T47D (cell line): ENCODE results near the gene DIPK1A.

Experiments
- DNase-seq, 2 experiments: peaks; one replicate each; pipeline versions ENCODE4 v3.0.0 to v3.0.0-alpha.2; 2011 to 2012; ENCODE audit warnings: low read depth in 1 of 2, low spot score in 1 of 2
- JUND ChIP-seq: IDR thresholded peaks from 2 replicates; pipeline ENCODE4 v1.6.1; 2012; ENCODE audit warnings: low read depth
- in situ Hi-C: cut with HindIII; loops from 2 replicates; pipeline ENCODE4 v1.10.0; 2016; ENCODE audit warnings: low sequenced_read_pairs, low pct_unique_long_range_greater_than_20kb

Gene DIPK1A

GRCh38 chr1:92843046-92843423 lies 118.2 kb downstream of the DIPK1A start:
- in situ Hi-C loops, result no loop called here
- no peak for TF ChIP-seq JUND
- no peak for DNase-seq

GRCh38 chr1:92842082-92843045 lies 118.9 kb downstream of the DIPK1A start:
- DNase-seq, result no peak
- no peak for TF ChIP-seq JUND
- in situ Hi-C loops, result no loop called here

GRCh38 chr1:92840600-92840999 lies 120.7 kb downstream of the DIPK1A start:
- TF ChIP-seq JUND, result no peak

GRCh38 chr1:92839442-92839841 lies 121.8 kb downstream of the DIPK1A start:
- in situ Hi-C loops, result no loop called here
- DNase-seq, result no peak
- TF ChIP-seq JUND, result no peak

More at GRCh38 chr1:92840600-92840999, 120.7 kb downstream of the DIPK1A start:
- in situ Hi-C loops, result no loop called here
- no peak for DNase-seq

GRCh38 chr1:92838519-92838918 lies 122.7 kb downstream of the DIPK1A start:
- in situ Hi-C loops, result no loop called here
- no peak for DNase-seq
- TF ChIP-seq JUND, result no peak

GRCh38 chr1:92837062-92837461 lies 124.2 kb downstream of the DIPK1A start:
- DNase-seq, result no peak
- in situ Hi-C loops, result no loop called here
- no peak for TF ChIP-seq JUND

- DNase-seq, result no peak
- TF ChIP-seq JUND, result no peak
- in situ Hi-C loops, result no loop called here
These were observed 126.6 kb downstream of the DIPK1A start for GRCh38 chr1:92834617-92835016.

GRCh38 chr1:92833840-92834239 lies 127.4 kb downstream of the DIPK1A start:
- in situ Hi-C loops, result no loop called here
- DNase-seq, result no peak

GRCh38 chr1:92832537-92833114 lies 128.6 kb downstream of the DIPK1A start:
- in situ Hi-C loops, result no loop called here
- no peak for TF ChIP-seq JUND
- DNase-seq, result no peak

More at GRCh38 chr1:92833840-92834239, 127.4 kb downstream of the DIPK1A start:
- TF ChIP-seq JUND, result no peak

- in situ Hi-C loops, result no loop called here
- peak; percentile 79 to 96 for DNase-seq
- TF ChIP-seq JUND, result no peak
These were observed 129.3 kb downstream of the DIPK1A start, which contains the start of gene RPL5 for GRCh38 chr1:92831762-92832536. Gene RPL5, plus strand, starts transcription at chr1:92832040. Its CDS starts 75 bp downstream, at chr1:92832115.

GRCh38 chr1:92831368-92831761 lies 129.9 kb downstream of the DIPK1A start:
- in situ Hi-C loops, result no loop called here
- TF ChIP-seq JUND, result no peak
- no peak for DNase-seq

- in situ Hi-C loops, result no loop called here
These were observed 134.5 kb downstream of the DIPK1A start for GRCh38 chr1:92826792-92827191.

More at GRCh38 chr1:92826792-92827191, 134.5 kb downstream of the DIPK1A start:
- DNase-seq, result no peak
- no peak for TF ChIP-seq JUND
